Dermis blood vessel endothelial cell (primary cell): ENCODE measurements around the gene PPP1R12B. TPM values are rescaled to one million over a fixed set of nuclear protein-coding genes. Genes with fewer than 3 reads are reported as not detected.
"Not testable (repeated sequence)": the region's sequence is repeated elsewhere in the genome, so short reads cannot be mapped to it uniquely, and the experiment has no call there.

Experiments used
- DNase-seq: peaks from one replicate; pipeline ENCODE4 v3.0.0; 2010
- total RNA-seq: library from RNA; depleted of rRNA; stranded (reverse); fragments of >200 nt; gene quantifications from 2 replicates; pipeline ENCODE4 v1.2.3, GENCODE V29; 2014

PPP1R12B gene
- total RNA-seq, 1 donor from 2014 or later, result 15.8 TPM

- DNase-seq, result not testable (repeated sequence)
These were observed 140.6 kb downstream of the PPP1R12B start for GRCh38 chr1:202489101-202489500.

- not testable (repeated sequence) for DNase-seq
These were observed 144.6 kb downstream of the PPP1R12B start for GRCh38 chr1:202493112-202493511.

DNA sequence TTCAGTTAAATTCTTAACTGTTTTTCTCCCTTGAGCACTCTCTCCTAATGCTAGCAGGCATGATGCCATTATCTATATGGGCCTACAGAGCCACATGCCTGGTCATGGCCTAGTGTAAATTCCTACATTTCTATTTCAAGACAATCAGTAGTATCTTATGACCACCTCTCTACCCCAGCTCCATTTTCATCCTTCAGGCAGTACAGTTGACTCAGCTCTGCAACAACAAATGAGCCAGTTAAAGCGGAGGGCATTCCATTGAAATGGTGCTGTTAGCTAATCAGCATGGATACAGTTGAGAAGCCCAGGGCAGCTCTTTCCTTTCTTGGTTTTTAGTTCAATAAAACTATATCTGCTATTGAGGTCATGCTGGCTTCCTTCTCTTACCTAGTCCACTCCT lies 150.0 kb downstream of the PPP1R12B start:
- DNase-seq, result no peak

- DNase-seq, result not testable (repeated sequence)
These were observed 151.5 kb downstream of the PPP1R12B start for GRCh38 chr1:202499997-202500396.

GRCh38 chr1:202501281-202501680 lies 152.8 kb downstream of the PPP1R12B start:
- peak; percentile 50 for DNase-seq

GRCh38 chr1:202505356-202505755 lies 156.9 kb downstream of the PPP1R12B start:
- DNase-seq, result peak; percentile 2

DNA sequence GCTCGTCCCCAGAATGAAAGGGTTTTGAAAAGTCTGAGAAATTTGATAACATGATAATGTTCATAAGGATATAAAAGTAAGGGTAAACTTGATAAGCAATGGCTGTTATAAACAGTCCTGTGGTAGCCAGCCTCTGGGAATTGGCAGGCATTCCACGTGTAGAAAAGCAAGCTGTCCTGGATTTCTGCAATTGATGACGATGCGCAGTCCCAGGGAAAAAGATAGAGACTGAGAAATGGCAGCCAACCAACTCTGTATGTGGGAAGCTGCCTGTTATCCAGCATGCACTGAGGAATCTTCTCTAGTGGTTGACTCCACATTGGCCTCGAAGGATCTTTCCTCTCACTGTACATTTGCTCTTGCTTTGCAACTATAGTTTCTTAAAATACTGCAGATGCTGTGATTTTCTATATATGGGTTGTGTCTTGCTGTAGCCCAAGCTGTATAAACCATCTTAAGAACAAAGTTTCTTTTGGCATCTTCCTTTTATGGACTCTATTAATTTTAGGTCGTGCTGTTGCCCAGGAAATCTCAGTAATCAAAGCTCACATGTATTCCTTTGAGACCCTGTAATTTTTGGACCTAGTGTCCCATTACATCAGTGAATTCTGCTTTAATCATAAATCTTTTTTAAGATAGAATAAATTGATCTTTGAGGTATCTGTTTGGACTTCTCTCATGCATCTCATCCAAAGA lies 157.5 kb downstream of the PPP1R12B start:
- not testable (repeated sequence) for DNase-seq

GRCh38 chr1:202508863-202509262 lies 160.4 kb downstream of the PPP1R12B start:
- not testable (repeated sequence) for DNase-seq

DNA sequence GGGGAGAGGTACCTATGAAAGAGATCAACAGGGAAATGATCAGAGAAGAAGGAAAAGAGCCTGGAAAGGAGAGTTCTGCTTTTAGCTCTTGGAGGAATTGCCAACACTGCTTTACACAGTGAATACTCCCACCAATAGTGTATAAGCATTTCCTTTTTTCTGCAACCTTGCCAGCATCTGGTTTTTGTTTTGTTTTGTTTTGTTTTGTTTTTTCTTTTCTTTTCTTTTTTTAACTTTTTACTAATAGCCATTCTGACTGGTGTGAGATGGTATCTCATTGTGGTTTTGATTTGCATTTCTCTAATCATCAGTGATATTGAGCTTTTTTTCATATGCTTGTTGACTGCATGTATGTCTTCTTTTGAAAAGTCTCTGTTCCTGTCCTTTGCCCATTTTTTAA lies 165.4 kb downstream of the PPP1R12B start:
- DNase-seq, result not testable (repeated sequence)

GRCh38 chr1:202516434-202516877 lies 168.0 kb downstream of the PPP1R12B start:
- no peak for DNase-seq

DNA sequence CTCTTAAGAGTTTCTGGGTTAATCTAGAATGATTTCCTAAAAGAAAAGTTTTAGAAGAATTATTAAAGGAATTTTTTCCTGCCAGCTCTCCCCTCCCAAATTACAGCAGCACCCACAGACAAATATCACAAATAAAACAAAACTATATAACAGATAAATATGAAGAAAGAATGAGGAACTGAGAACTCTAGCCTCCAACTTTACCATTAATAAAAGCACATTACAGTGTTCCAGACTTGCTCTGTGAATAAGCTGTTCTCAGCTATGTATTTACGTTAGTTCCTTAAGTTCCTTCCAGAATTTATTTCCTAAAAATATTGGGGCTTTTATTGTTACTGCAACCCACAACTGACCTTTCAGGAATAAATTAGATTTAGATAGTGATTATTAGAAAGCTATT lies 168.6 kb downstream of the PPP1R12B start:
- not testable (repeated sequence) for DNase-seq

GRCh38 chr1:202518180-202518579 lies 169.7 kb downstream of the PPP1R12B start:
- not testable (repeated sequence) for DNase-seq

DNA sequence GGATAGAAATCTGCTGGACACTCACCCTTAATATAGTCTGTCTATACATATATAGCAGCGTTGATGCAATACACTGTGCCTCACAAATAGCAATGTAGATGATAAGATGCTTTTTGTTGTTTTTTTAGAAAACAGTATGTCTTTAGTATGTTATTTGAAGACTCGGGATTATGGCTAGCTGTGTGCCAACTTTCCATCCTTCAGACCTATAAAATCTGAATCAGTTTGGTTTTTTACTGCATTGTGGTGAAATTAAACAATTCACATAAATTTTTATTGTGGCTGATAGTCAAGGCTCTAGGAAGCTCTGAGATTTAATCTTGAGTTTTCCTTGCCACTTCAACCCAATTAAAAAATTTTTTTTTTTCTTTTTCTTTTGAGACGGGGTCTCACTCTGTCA lies 170.4 kb downstream of the PPP1R12B start:
- not testable (repeated sequence) for DNase-seq

GRCh38 chr1:202520129-202520856 lies 171.8 kb downstream of the PPP1R12B start:
- DNase-seq, result not testable (repeated sequence)

GRCh38 chr1:202520857-202521216 lies 172.3 kb downstream of the PPP1R12B start:
- not testable (repeated sequence) for DNase-seq

DNA sequence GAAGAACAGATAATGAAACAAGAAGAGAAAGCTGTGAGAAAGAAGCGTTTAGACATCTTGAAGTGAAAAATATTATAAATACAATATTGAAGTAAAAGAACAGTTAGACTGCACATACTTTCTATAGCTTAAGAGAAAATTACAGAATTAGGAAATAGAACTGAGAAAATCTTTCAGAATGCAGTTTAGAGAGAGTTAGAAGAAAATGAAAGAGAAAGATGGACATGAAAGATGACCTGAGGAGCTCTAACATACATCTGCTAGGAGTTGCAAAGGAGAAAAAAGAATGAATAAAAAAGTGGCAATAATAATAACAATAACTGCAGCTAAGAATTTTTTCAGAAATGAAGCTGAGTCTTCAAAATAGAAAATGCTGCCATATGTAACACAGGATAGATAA lies 173.0 kb downstream of the PPP1R12B start:
- not testable (repeated sequence) for DNase-seq

GRCh38 chr1:202521886-202522285 lies 173.4 kb downstream of the PPP1R12B start:
- no peak for DNase-seq

- not testable (repeated sequence) for DNase-seq
These were observed 177.6 kb downstream of the PPP1R12B start for GRCh38 chr1:202526056-202526455.

DNA sequence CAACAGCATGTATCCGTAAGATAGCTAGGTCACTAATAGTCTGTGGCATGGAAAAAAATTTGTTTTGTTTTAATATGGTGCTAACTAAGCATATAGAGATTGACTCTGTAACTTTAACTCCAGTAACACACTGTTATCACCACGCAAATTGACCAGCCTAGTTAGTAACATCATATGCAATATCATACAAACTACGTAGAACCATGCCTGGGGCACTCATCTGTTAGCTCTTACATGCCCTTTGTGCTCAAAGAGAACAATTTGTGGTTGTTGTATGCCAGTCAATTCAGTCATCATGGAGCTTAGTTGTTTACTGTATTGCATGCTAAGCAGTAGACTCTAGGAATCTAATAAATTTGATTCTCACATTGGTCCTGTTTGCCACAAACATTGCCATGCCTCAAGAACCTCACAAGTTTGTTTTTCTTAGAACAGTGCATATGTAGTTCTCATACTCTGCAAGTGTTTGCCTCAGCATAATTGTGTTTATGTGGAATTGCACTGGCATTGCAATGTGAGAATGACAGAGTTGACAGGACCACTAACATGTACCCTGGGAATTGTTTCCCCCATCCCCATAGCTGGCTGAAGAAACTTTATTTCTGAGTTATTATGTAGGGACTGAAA lies 179.7 kb downstream of the PPP1R12B start:
- DNase-seq, result not testable (repeated sequence)

- not testable (repeated sequence) for DNase-seq
These were observed 182.2 kb downstream of the PPP1R12B start for GRCh38 chr1:202530686-202531085.

DNA sequence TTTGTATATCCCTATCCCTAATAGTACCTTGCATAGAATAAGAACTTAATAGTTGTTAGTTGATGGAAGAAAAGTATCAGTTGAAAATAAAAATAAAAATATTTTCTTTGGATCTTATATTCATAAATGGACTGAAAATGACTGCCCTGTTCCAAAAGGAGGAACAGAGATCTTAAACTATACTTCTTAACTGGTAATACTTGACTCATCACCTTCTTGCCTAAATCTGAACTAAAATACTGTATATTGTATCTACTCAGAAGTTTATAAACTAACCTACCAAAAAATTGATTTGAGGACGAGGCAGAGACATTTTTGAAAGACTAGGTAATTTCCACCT lies 182.9 kb downstream of the PPP1R12B start:
- DNase-seq, result no peak

- DNase-seq, result not testable (repeated sequence)
These were observed 183.5 kb downstream of the PPP1R12B start for GRCh38 chr1:202531812-202532616.

DNA sequence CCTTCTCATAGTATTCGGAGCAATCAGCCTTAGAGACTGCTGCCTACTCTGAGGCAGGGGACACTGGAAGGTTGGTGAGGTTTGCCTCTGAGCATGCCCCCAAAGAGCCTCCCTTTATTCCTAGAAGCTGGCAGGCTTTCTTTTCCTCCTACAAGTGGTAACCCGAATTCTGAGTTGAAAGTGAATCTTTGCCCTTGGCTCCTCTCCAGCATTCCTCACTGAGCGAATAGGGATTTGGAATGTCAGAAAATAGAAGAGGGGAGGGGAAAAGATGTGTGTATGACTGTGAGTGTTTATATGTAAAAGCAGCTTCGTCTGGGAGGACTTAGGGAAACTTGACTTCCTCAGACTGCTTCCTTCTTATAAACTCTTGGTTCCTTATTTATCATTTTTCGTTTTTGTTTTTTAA lies 190.7 kb downstream of the PPP1R12B start:
- peak; percentile 36 for DNase-seq
